Stimulated activated naive B cell treated with anti-CD40 and anti-IgM and Interleukin-4, amounts not matched to agents 10 μg/mL and 1 μg/mL and 100 μg/mL, for 72 hours (primary cell): ENCODE results near the gene SLC13A1.

ENCODE experiments used
- ATAC-seq, 2 donors: fragments of 150-1000 bp; cut with Tn5 transposase; replicated peaks; 2 replicates each; pipeline ENCODE4 v1.10.0; 2021; ENCODE audit warnings: moderate library complexity in 1 of 2
- DNase-seq: peaks from one replicate; pipeline ENCODE4 v3.0.0; 2021
- H3K27ac Mint-ChIP-seq: one replicate; pipeline ENCODE4 v1.8.0; 2022; ENCODE audit warnings: mild to moderate bottlenecking, mixed read lengths
- H3K27me3 Mint-ChIP-seq, 2 donors: one replicate each; pipeline ENCODE4 v1.8.0; 2022; ENCODE audit warnings: mixed read lengths in 2 of 2
- H3K36me3 Mint-ChIP-seq, 2 donors: one replicate each; pipeline ENCODE4 v1.8.0; 2022; ENCODE audit warnings: mixed read lengths in 2 of 2, mild to moderate bottlenecking in 1 of 2
- H3K4me1 Mint-ChIP-seq, 2 donors: one replicate each; pipeline ENCODE4 v1.8.0; 2022; ENCODE audit warnings: mixed read lengths in 2 of 2, mild to moderate bottlenecking in 1 of 2
- H3K4me3 Mint-ChIP-seq, 2 donors: one replicate each; pipeline ENCODE4 v1.8.0; 2022; ENCODE audit warnings: mild to moderate bottlenecking in 2 of 2, mixed read lengths in 2 of 2, moderate library complexity in 1 of 2
- H3K9me3 Mint-ChIP-seq, 2 donors: one replicate each; pipeline ENCODE4 v1.8.0; 2022; ENCODE audit warnings: mixed read lengths in 2 of 2, mild to moderate bottlenecking in 1 of 2

Gene SLC13A1

GRCh38 chr7:123169065-123169464 lies 30.7 kb downstream of the SLC13A1 start:
- peaks cover 1 to 3% of the 10 kb centered on the region in 2 donors for H3K9me3 Mint-ChIP-seq
- no peak overlapping the region for H3K4me3 Mint-ChIP-seq
- no peaks in the 10 kb centered on the region for H3K36me3 Mint-ChIP-seq

GRCh38 chr7:123157606-123158005 lies 42.2 kb downstream of the SLC13A1 start:
- H3K27ac Mint-ChIP-seq: no peak overlapping the region
- no peaks in the 10 kb centered on the region for H3K9me3 Mint-ChIP-seq
- no peaks in the 10 kb centered on the region for H3K36me3 Mint-ChIP-seq

More at GRCh38 chr7:123169065-123169464, 30.7 kb downstream of the SLC13A1 start:
- ATAC-seq (no peak), DNase-seq (no peak)
- Mint-ChIP-seq H3K27ac (no peak overlapping the region), H3K27me3 (no peaks in the 10 kb centered on the region), H3K4me1 (no peaks in the 10 kb centered on the region)

GRCh38 chr7:123155571-123155970 lies 44.2 kb downstream of the SLC13A1 start:
- no peak overlapping the region for H3K4me3 Mint-ChIP-seq
- ATAC-seq (no peak), DNase-seq (no peak)
- H3K9me3 Mint-ChIP-seq: no peaks in the 10 kb centered on the region
- H3K27me3 Mint-ChIP-seq: no peaks in the 10 kb centered on the region
- H3K27ac Mint-ChIP-seq: no peak overlapping the region
- peaks cover 0 to 2% of the 10 kb centered on the region in 2 donors for H3K4me1 Mint-ChIP-seq
- no peaks in the 10 kb centered on the region for H3K36me3 Mint-ChIP-seq

More at GRCh38 chr7:123157606-123158005, 42.2 kb downstream of the SLC13A1 start:
- ATAC-seq (no peak), DNase-seq (no peak)
- no peak overlapping the region for H3K4me3 Mint-ChIP-seq
- H3K27me3 Mint-ChIP-seq: no peaks in the 10 kb centered on the region
- peaks cover 0 to 2% of the 10 kb centered on the region in 2 donors for H3K4me1 Mint-ChIP-seq

- Mint-ChIP-seq H3K9me3 (no peaks in the 10 kb centered on the region), H3K27me3 (no peaks in the 10 kb centered on the region), H3K4me1 (peaks cover 0 to 2% of the 10 kb centered on the region in 2 donors), H3K27ac (no peak overlapping the region), H3K4me3 (no peak overlapping the region), H3K36me3 (no peaks in the 10 kb centered on the region)
- ATAC-seq: peak; percentile 75 to 81
- peak; percentile 23 for DNase-seq
Measured at GRCh38 chr7:123154231-123154860, 45.4 kb downstream of the SLC13A1 start.

- ATAC-seq (no peak), DNase-seq (no peak)
- Mint-ChIP-seq H3K27ac (no peak overlapping the region), H3K4me3 (no peak overlapping the region), H3K4me1 (peaks cover 0 to 2% of the 10 kb centered on the region in 2 donors), H3K36me3 (no peaks in the 10 kb centered on the region), H3K27me3 (no peaks in the 10 kb centered on the region), H3K9me3 (peaks cover 0 to 4% of the 10 kb centered on the region in 2 donors)
Measured at GRCh38 chr7:123151443-123151842, 48.3 kb downstream of the SLC13A1 start.

GRCh38 chr7:123148813-123149212 lies 51.0 kb downstream of the SLC13A1 start:
- ATAC-seq (no peak), DNase-seq (no peak)
- H3K36me3 Mint-ChIP-seq: no peaks in the 10 kb centered on the region
- H3K27ac Mint-ChIP-seq: no peak overlapping the region
- no peak overlapping the region for H3K4me3 Mint-ChIP-seq
- H3K27me3 Mint-ChIP-seq: no peaks in the 10 kb centered on the region
- no peaks in the 10 kb centered on the region for H3K4me1 Mint-ChIP-seq
- peaks cover 4% of the 10 kb centered on the region in 2 donors for H3K9me3 Mint-ChIP-seq

- Mint-ChIP-seq H3K27ac (no peak overlapping the region), H3K36me3 (no peaks in the 10 kb centered on the region), H3K9me3 (peaks cover 5% of the 10 kb centered on the region in 2 donors), H3K27me3 (no peaks in the 10 kb centered on the region), H3K4me1 (no peaks in the 10 kb centered on the region), H3K4me3 (no peak overlapping the region)
- no peak for ATAC-seq
- DNase-seq: no peak
Measured at GRCh38 chr7:123143252-123144006, 56.3 kb downstream of the SLC13A1 start.

- ATAC-seq (no peak), DNase-seq (no peak)
- Mint-ChIP-seq H3K4me1 (no peaks in the 10 kb centered on the region), H3K4me3 (no peak overlapping the region), H3K27ac (no peak overlapping the region), H3K27me3 (no peaks in the 10 kb centered on the region), H3K36me3 (no peaks in the 10 kb centered on the region), H3K9me3 (peaks cover 1 to 9% of the 10 kb centered on the region in 2 donors)
Measured at GRCh38 chr7:123140561-123140960, 59.2 kb downstream of the SLC13A1 start.

GRCh38 chr7:123135960-123136359 lies 63.8 kb downstream of the SLC13A1 start:
- Mint-ChIP-seq H3K27ac (no peak overlapping the region), H3K9me3 (peaks cover 1 to 3% of the 10 kb centered on the region in 2 donors), H3K36me3 (no peaks in the 10 kb centered on the region), H3K4me3 (no peak overlapping the region), H3K27me3 (no peaks in the 10 kb centered on the region), H3K4me1 (no peaks in the 10 kb centered on the region)
- DNase-seq (no peak), ATAC-seq (no peak)

GRCh38 chr7:123133924-123134323 lies 65.8 kb downstream of the SLC13A1 start:
- H3K27me3 Mint-ChIP-seq: no peaks in the 10 kb centered on the region
- H3K4me3 Mint-ChIP-seq: no peak overlapping the region
- no peak overlapping the region for H3K27ac Mint-ChIP-seq
- ATAC-seq (no peak), DNase-seq (no peak)
- H3K9me3 Mint-ChIP-seq: peaks cover 0 to 3% of the 10 kb centered on the region in 2 donors
- no peaks in the 10 kb centered on the region for H3K36me3 Mint-ChIP-seq
- no peaks in the 10 kb centered on the region for H3K4me1 Mint-ChIP-seq

- H3K4me3 Mint-ChIP-seq: no peak overlapping the region
- no peaks in the 10 kb centered on the region for H3K27me3 Mint-ChIP-seq
- no peaks in the 10 kb centered on the region for H3K4me1 Mint-ChIP-seq
- DNase-seq (no peak), ATAC-seq (no peak)
- no peaks in the 10 kb centered on the region for H3K36me3 Mint-ChIP-seq
- no peaks in the 10 kb centered on the region for H3K9me3 Mint-ChIP-seq
- no peak overlapping the region for H3K27ac Mint-ChIP-seq
Measured at GRCh38 chr7:123131961-123132360, 67.8 kb downstream of the SLC13A1 start.

- ATAC-seq (no peak), DNase-seq (no peak)
- no peaks in the 10 kb centered on the region for H3K27me3 Mint-ChIP-seq
- H3K27ac Mint-ChIP-seq: no peak overlapping the region
- no peaks in the 10 kb centered on the region for H3K36me3 Mint-ChIP-seq
- H3K4me1 Mint-ChIP-seq: no peaks in the 10 kb centered on the region
- no peaks in the 10 kb centered on the region for H3K9me3 Mint-ChIP-seq
- H3K4me3 Mint-ChIP-seq: no peak overlapping the region
Measured at GRCh38 chr7:123131556-123131955, 68.2 kb downstream of the SLC13A1 start.

- no peaks in the 10 kb centered on the region for H3K27me3 Mint-ChIP-seq
- no peaks in the 10 kb centered on the region for H3K4me1 Mint-ChIP-seq
- H3K27ac Mint-ChIP-seq: no peak overlapping the region
- ATAC-seq (no peak), DNase-seq (no peak)
- no peak overlapping the region for H3K4me3 Mint-ChIP-seq
- H3K9me3 Mint-ChIP-seq: no peaks in the 10 kb centered on the region
- H3K36me3 Mint-ChIP-seq: no peaks in the 10 kb centered on the region
Measured at GRCh38 chr7:123131140-123131539, 68.6 kb downstream of the SLC13A1 start.

- no peaks in the 10 kb centered on the region for H3K36me3 Mint-ChIP-seq
- no peak overlapping the region for H3K27ac Mint-ChIP-seq
- DNase-seq (no peak), ATAC-seq (no peak)
- no peaks in the 10 kb centered on the region for H3K27me3 Mint-ChIP-seq
- H3K4me3 Mint-ChIP-seq: no peak overlapping the region
- peaks cover 0 to 2% of the 10 kb centered on the region in 2 donors for H3K9me3 Mint-ChIP-seq
- no peaks in the 10 kb centered on the region for H3K4me1 Mint-ChIP-seq
Measured at GRCh38 chr7:123126691-123127090, 73.1 kb downstream of the SLC13A1 start.

GRCh38 chr7:123126171-123126570 lies 73.6 kb downstream of the SLC13A1 start:
- peaks cover 0 to 2% of the 10 kb centered on the region in 2 donors for H3K9me3 Mint-ChIP-seq
- no peak overlapping the region for H3K27ac Mint-ChIP-seq
- DNase-seq (no peak), ATAC-seq (no peak)
- H3K4me3 Mint-ChIP-seq: no peak overlapping the region
- H3K36me3 Mint-ChIP-seq: no peaks in the 10 kb centered on the region
- no peaks in the 10 kb centered on the region for H3K27me3 Mint-ChIP-seq
- H3K4me1 Mint-ChIP-seq: no peaks in the 10 kb centered on the region
